GM21619 (cell line): ENCODE data around the gene RBM7.

Experiments used
- ATAC-seq: cut with Tn5 transposase; IDR thresholded peaks from one replicate; pipeline ENCODE4 v1.9.1; 2021; ENCODE audit not compliant: unreplicated experiment

Gene RBM7

DNA sequence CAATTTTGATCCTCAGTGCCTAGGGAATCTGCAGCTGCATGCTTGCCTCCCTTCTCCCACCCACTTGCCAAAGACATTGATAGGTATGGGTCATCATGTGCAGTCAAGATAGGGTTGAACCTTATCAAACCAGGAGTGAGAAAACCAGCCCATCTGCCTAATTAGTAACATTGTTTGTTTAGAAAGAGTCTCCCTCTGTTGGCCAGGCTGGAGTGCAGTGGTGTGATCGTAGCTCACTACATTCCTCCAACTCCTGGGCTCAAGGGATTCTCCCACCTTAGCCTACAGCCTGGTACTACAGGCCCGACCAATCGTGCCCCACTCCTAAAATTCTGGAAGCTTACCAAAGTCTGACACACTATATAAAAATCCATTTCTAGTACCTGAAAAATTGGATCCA is 4.7 kb upstream of the RBM7 start:
- no peak for ATAC-seq

DNA sequence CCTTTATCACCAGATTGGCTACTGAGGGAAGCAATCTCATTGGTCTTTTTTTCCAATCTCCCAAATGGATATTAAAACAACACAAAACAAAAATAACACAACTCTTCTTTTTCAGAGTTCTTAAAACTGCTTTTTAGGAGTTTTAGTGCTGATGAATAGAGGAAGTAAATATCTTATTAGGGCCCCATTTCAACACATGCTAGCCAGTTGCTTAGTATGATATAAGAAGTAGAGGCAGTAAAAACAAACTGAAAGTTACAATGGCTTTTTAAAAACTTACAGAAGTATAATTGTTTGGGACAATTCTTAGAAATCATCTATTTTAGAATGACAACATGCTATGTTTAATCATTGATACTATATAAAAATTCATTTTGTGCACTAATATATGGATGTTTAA is 3.5 kb upstream of the RBM7 start:
- ATAC-seq: no peak

GRCh38 chr11:114397349-114397982 is 3.0 kb upstream of the RBM7 start:
- no peak for ATAC-seq

DNA sequence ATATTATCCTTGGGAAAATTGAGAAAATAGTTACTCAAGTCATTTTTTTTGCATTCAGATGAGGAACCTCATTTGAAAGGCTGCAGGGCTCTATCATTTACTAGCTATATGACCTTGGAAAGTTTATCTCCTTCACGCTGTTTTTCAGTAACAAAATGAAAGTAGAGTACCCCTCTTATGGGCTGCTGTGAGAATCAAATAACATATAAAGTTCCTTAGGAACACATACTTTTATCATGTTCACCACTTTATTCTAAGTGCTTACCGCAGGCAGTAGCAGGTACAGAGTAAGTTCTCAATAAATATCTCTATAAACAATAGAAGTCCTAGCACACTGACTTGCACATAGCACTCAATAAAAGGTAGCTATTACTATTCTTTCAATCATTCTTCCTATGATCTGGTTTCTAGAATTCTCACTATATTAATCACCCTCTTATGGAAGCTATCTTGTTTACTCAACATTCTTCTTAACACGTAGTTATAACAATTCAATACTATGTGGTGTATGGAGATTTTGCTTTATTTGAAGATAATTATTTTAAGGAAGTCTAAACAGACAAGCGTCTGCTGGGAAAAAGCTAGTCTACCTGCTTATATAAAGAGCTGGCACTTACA is 2.1 kb upstream of the RBM7 start:
- no peak for ATAC-seq

DNA sequence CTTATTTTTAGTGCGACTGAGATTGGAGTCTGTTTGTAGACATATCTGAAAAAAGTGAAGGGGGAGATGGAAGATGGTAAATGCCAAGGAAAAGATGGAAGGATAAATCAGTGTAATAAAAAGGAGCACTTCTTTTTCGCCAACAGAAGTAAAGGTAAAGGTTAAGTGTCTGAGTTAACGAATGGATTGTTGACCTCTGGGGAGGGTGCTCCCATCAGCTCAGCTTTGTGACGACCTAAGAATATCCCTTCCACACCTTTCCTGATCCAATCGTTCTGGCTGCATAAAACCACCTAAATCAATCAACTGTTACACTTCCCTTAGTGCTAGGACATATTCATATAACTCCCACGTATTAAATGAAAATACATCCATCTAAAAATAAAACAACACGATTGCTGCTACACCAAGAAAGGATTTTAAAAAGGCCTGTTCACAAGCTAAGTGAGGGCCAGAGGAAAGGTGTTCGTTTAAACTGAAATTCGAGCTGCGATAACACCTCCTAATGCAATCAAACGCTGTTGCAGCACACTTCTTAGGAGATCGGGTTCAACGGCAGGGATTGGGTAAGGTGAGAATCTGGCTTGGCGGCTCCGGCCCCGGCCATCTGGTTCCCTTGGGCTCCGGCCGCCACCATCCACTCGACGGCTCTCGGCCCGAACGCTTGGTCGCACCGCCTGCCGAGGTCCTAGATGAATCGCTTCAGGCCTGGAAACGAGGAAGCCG is 813 bp upstream of the RBM7 start:
- ATAC-seq: peak; percentile 24

DNA sequence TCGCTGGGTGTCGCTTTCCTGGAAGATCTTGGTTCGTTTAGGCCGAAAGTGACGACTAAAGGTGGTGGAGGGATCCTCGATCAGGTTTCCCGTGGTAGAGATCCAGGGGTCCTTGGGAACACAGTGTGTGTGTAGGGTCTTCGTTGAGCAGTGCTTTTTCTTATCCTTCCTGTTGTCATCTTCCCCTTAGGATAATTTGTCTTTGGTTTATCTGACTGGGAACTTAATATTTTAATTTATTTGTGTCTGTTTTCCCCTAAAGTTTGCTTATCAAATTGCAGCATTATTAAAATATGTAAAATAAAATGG is 403 bp downstream of the RBM7 start:
- ATAC-seq: no peak

GRCh38 chr11:114401311-114401710 is 845 bp downstream of the RBM7 start:
- no peak for ATAC-seq

- no peak for ATAC-seq
Measured at GRCh38 chr11:114412946-114413345, 12.5 kb downstream of the RBM7 start.

DNA sequence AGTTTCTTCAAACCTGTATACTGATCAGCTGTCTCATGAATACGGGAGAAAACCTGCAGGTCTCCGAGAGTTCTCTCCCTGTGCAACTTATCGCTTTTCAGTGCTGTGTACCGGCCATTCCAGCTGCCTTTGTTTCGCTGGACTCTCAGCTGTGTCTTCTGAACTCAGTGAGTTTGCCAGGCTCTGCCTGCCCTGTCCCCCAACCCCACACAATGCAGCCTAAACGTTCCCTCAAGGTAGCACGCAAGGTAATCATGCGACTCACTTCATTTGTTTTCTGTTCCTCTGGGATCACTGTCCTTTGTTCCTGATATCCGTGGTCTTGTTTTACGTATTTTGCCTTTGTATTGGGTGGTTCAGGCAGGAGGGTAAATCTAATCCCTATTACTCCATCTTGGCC is 13.5 kb downstream of the RBM7 start:
- ATAC-seq: no peak

DNA sequence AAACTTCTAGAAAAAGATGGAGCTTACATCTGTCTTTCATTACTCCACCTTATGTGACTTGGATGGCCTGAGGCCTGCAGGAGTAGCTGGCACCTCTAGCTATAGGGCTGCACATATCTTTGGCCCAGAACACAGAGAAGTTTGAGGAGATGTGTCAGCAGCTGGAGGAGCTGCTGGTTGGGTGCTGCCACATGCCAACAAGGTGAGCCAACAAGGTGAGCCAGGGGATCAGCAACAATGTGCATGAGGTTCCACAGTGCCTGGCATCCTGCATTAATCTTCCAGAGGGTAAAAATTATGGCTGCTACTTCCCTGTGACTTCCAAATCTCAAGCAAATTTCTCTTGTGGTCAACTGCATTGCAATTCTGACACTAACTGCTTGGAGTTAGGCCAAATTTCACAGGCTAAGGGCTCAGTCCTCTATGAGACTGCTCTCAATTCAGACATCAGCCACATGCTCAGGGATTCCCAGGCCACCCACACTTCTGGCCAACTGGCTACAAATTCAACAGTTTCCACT is 16.0 kb downstream of the RBM7 start:
- no peak for ATAC-seq

- ATAC-seq: no peak
Measured at GRCh38 chr11:114426280-114426679, 25.8 kb downstream of the RBM7 start.

- ATAC-seq: no peak
Measured at GRCh38 chr11:114430290-114430689, 29.8 kb downstream of the RBM7 start.

- no peak for ATAC-seq
Measured at GRCh38 chr11:114432893-114433292, 32.4 kb downstream of the RBM7 start.

GRCh38 chr11:114433376-114433775 is 32.9 kb downstream of the RBM7 start:
- no peak for ATAC-seq

DNA sequence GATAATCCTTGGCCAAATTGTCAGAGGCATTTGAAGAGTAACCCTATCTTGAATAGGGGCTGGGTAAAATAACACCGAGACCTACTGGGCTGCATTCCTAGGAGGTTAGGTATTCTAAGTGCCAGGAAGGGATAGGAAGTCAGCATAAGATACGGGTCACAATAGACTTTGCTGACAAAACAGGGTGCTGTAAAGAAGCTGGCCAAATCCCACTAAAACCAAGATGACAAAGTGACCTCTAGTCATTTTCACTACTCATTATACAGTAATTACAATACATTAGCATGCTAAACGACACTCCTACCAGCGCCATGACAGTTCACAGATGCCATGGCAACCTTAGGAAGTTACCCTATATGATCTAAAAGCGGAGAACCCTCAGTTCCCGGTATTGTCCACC is 37.8 kb downstream of the RBM7 start:
- no peak for ATAC-seq

- peak; percentile 98 for ATAC-seq
Measured at GRCh38 chr11:114439229-114440120, 39.0 kb downstream of the RBM7 start, which contains the start of gene REXO2. Gene REXO2, plus strand, starts transcription at chr11:114439467. Its CDS starts 62 bp downstream, at chr11:114439529.

GRCh38 chr11:114440121-114440860 is 39.8 kb downstream of the RBM7 start:
- ATAC-seq: no peak

DNA sequence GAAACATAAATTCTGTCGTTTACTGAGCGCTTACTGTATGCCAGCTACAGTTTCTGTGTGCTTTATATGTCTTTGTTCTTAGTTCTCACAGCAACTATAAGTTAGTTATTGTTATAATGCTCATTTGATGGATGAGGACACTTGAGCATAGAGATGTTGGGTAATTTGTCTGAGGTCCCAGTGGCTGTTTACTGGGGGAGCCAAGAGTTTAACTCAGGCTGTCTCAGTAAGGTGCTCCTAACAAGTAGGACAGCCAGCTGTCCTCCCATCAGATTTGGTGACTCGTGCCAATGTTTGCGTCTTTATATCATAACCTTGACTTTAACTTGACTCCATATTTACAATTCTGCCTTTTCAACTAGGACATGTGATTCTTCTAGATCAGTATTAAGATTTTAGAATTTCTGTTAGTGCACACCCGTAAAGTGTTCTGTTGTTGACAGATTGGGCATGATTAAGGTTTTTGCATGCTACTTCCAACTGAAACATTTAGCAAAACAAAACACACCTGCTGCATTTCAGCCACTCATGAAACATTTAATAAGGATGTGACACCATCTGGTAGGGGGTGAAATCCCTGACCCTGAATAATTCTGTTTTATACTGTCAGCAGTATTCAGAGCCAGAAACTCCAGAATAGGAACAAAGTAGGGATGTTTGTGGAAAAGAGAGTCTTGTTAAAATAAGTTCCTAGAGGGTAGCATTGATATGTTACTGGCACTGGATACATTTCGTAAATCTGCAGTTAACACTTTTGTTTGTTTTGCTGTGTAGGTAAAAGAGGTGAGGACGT is 40.7 kb downstream of the RBM7 start:
- ATAC-seq: no peak

DNA sequence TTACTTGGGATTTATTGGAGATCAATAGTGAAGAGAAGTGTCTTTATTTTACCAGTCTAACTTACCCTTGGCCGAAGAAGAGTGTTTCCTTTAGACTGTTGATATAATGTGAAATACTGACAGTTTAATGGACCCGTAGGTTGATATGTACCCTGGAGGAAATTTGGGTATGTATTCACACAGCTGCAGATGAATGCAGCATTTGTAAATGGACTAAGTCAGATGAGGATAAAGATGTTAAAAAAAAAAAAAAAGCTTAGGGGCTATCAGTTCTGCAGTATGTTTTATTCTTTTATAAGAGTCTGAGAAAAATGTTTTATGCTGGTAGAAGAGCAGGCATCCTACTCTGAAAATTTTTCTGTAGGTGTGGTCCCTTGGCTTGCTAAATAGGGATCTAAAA is 41.5 kb downstream of the RBM7 start:
- ATAC-seq: no peak

GRCh38 chr11:114442536-114442935 is 42.1 kb downstream of the RBM7 start:
- no peak for ATAC-seq
